LNCAP (cell line): Measurements from ENCODE around the gene HOXC6.
A peak's percentile ranks its signal among the peaks of the same experiment; 100 is the strongest.

Source experiments
- TF ChIP-seq, protein P1 (sequence below): fragments of 450-650 bp; IDR thresholded peaks from 2 replicates; pipeline ENCODE4 v1.5.1; 2017; ENCODE audit warnings: mild to moderate bottlenecking

The HOXC6 gene

DNA sequence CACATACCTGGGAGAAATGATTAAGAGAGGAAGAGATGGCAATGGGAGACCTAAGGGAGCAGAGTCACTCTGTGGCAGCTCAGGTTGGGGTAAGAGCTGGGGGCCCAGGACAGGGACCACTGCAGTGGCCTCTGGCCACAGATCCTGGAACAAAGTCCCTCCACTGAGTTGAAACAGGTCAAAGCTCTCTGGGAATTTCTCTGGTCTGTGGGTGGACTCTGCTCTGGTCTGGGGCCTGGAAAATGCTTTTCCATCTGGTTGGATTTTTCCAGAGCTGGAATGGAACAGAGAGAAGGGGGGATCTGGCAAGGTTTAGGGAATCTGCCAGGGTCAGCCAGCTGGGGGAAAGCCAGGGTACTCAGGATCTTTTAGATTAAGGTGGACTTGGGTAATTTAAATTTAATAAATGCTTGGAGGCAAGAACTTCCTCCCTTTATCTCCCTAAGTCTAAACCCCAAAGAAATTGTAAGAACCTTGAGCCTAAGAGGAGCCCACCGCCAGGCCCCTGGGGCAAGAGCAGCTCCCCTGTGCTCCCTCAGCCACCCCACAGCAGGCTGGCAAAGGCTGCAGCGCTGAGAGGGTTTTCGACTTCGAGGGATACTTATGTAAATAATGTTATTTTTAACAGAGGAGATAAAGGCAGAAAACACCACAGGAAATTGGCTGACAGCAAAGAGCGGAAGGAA is 39.6 kb upstream of the HOXC6 start:
- TF ChIP-seq, protein P1, sequence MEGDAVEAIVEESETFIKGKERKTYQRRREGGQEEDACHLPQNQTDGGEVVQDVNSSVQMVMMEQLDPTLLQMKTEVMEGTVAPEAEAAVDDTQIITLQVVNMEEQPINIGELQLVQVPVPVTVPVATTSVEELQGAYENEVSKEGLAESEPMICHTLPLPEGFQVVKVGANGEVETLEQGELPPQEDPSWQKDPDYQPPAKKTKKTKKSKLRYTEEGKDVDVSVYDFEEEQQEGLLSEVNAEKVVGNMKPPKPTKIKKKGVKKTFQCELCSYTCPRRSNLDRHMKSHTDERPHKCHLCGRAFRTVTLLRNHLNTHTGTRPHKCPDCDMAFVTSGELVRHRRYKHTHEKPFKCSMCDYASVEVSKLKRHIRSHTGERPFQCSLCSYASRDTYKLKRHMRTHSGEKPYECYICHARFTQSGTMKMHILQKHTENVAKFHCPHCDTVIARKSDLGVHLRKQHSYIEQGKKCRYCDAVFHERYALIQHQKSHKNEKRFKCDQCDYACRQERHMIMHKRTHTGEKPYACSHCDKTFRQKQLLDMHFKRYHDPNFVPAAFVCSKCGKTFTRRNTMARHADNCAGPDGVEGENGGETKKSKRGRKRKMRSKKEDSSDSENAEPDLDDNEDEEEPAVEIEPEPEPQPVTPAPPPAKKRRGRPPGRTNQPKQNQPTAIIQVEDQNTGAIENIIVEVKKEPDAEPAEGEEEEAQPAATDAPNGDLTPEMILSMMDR: no peak

DNA sequence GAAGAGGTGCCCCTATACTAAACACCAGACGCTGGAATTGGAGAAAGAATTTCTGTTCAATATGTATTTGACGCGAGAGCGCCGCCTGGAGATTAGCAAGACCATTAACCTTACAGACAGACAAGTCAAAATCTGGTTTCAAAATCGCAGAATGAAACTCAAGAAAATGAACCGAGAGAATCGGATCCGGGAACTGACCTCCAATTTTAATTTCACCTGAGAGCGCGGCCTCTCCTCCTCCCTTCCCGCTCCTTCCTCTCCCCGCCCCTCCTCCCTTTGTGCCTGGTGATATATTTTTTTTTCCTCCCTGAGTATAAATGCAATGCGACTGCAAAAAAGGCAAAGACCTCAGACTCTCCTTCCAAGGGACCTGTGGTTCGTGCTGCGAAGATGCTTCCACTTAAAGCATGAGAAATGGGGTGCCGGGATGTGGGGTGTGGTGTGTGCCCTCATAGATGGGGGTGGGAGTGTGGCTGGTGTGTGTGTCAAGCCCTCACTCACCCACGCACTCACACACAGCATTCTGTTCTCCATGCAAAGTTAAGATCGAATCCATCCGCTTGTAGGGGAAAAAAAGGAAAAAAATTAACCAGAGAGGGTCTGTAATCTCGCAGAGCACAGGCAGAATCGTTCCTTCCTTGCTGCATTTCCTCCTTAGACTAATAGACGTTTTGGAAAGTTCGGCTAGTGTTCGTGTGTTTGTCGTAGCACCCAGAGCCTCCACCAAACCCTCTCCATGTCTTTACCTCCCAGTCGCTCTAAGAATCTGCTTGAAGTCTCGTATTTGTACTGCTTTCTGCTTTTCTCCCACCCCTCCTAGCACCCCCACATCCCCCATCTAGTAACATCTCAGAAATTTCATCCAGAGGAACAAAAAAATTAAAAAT is 38.8 kb upstream of the HOXC6 start:
- TF ChIP-seq, protein P1: peak; percentile 75

DNA sequence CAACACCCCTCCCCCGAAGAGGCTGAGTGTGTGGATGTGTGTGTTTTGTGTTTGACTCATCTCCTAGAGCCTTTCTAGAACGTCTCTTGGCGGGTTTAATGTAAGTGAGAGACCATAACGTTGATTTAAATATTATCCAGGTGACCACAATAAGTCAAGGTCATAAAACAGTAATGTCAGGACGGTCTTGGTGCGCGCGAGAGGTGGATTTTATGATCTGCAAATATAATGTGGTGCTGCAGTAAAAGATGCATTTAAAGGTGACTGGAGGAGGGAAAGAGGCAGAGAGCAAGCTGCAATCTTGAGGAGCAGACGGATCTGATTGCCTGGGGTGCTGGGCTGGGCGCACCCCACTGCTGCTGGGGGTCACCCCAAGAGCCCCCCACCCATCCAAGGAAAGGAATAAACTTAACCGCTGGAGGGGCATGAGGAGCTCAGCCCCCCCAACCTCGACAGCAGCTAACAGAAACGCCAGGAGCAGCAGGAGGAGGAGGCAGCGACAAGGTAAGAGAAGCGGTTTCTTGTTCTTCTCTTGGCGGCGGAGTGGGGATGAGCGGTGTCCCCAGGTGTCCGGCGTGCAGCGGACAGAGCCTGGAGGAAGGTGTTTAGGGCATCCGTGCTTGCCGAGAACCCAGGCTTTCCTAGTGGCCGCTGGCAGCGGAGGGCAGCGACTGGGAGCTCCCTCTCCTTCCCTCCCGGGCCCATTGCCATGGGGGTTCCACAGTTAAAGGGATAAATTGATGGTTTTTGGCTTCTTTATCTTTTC is 37.7 kb upstream of the HOXC6 start:
- TF ChIP-seq, protein P1: no peak

DNA sequence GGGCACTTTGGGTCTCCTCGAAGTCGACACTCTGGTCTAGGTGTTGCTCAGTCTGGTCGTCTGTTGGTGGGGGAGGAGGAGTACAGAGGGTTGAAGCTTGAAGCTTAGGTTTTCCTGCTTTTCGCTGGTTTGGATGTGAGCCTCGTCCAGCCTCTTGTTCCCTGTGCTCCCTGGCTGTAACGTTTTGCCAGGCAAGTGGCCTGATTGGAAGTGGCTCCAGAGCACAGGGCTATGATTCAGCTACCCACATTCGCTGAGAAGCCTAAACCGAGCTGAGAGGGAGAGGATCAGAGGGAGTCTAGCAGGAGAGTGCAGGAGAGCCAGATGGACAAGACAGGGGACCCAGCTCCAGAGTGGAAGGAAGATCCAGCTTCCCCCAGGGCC is 37.2 kb upstream of the HOXC6 start:
- TF ChIP-seq, protein P1: no peak

DNA sequence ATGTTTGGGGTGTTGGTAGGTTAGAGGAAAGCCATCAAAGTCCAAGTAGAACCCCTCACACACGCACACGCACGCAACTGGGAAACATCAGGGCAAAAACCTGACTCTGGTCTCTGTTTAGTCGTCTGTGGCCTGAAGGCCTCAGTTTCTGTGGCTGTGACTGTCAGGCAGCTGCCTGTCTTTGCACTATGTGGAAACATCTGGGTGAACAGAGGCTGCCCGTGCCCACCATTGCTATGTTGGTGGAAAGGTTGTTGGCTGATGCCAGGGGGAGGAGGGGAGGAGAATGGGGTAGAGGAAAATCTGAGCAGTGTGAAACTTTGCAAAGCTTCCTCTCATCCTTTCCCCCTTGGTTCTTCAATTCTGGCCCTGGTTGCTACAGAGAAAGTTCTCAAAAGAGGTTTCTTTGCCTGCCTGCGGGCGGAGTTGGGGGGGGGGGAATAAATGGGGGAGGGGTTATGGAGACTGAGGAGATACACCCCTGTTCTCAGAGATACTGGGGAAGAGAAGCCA is 35.8 kb upstream of the HOXC6 start:
- TF ChIP-seq, protein P1: no peak

DNA sequence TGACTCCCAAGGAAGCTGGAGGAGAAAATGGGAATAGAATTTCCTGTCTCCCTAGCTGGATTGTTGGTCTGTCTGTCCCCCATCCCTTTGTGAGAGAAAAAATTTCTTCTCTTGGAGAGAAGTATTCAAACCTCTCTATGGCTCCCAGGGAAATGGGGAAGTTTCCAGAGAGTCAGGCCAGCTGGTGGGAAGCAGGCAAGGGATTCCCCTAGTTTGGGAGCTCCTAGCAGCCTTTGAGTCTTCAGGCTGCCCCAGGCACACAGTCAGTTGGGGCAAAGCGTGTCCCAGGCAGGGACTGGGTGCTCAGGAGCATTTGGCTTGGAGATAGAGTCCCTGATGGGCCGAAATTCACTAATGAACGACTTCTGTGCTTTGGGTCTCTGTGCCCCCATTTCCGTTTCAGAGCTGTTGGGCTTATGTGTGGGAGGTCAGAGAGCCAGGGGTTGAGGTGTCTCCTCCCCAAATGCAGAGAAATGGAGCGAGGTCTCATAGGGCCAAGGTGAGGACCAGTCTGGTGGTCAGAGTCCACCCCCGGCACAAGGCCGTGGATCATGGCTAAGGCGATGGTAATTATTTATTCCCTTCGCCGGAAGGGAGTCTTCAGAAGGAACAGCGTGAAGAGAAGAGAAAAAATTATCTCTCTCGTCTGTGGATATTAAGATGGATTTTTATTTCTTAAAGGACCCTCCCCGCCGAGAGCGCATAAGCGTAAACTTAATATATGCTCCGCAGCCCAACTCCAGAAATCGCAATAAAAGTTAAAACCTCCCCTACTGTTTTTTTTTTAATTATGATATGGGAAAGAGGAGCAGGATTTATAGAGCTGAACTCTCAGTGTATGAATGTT is 34.9 kb upstream of the HOXC6 start:
- TF ChIP-seq, protein P1: no peak

DNA sequence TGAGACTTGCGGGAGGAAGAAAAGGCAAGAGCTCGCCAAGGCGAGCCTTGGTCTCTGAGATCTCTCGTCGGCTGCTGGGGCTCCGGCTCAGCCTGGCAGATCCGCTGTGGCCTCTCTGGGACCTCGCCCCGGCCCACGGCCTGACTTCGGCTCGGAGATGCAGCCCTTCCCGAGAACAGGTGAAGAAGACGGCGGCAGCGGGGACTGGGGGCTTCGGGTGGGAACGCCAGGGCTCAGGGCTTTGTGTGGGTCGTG is 34.3 kb upstream of the HOXC6 start:
- TF ChIP-seq, protein P1: no peak
